Psoas muscle (tissue), 8 donors: ENCODE results near the gene CENATAC. TPM values are rescaled to one million over a fixed set of nuclear protein-coding genes. Genes with fewer than 3 reads are reported as not detected.

Source experiments
- ATAC-seq, 4 donors: fragments of 200-7000 bp; cut with Tn5 transposase; one replicate each; pipeline ENCODE4 v1.9.1; 2020; ENCODE audit warnings: moderate library complexity in 3 of 4, mild to moderate bottlenecking in 2 of 4
- DNase-seq, 2 donors: peaks; one replicate each; pipeline ENCODE4 v3.0.0-alpha.2; 2020
- H3K27ac ChIP-seq: fragments of 200-600 bp; one replicate; pipeline ENCODE4 v1.8.0; 2022
- H3K27me3 ChIP-seq, 3 donors: fragments of 200-600 bp in 1 of 3; one replicate each; pipeline versions ENCODE4 v1.6.1 to v1.8.0; 2013 to 2022; ENCODE audit warnings: low read length in 2 of 3, mild to moderate bottlenecking in 2 of 3, moderate library complexity in 1 of 3; ENCODE audit not compliant: insufficient read depth in 3 of 3
- H3K36me3 ChIP-seq, 2 donors: fragments of 200-600 bp in 1 of 2; one replicate each; pipeline versions ENCODE4 v1.6.1 to v1.8.0; 2013 to 2022; ENCODE audit warnings: low read depth in 1 of 2, mild to moderate bottlenecking in 1 of 2, moderate library complexity in 1 of 2; ENCODE audit not compliant: insufficient read depth in 1 of 2
- H3K4me1 ChIP-seq: fragments of 200-600 bp; one replicate; pipeline ENCODE4 v1.8.0; 2022
- H3K4me3 ChIP-seq: fragments of 200-600 bp; one replicate; pipeline ENCODE4 v1.8.0; 2022; ENCODE audit warnings: mild to moderate bottlenecking
- H3K9me3 ChIP-seq: fragments of 200-600 bp; one replicate; pipeline ENCODE4 v1.8.0; 2022
- CTCF ChIP-seq: fragments of 200-600 bp; IDR thresholded peaks from one replicate; pipeline ENCODE4 v1.8.0; 2022; ENCODE audit warnings: antibody characterized with exemption
- WGBS, 3 donors: extraction: QIAGEN DNeasy Blood & Tissue Kit; methylation state at CpG; one replicate each; pipeline versions ENCODE4 v1.1.6 to v1.1.7; 2013; 5-methylcytosine and 5-hydroxymethylcytosine counted together
- intact Hi-C, 2 donors: fragments of 100-400 bp; cut with DNase I; formaldehyde crosslinking; loops; one replicate each; pipeline versions ENCODE4 v1.11.0 to v1.14.2; 2022
- polyA plus RNA-seq, 3 donors: library from polyadenylated mRNA; stranded (reverse); fragments of 200-250 nt; gene quantifications; one replicate each; pipeline ENCODE4 v1.2.3, GENCODE V29; 2013
- total RNA-seq, 4 donors: library from RNA; stranded (reverse); fragmentation: NEBNext Ultra II Directional in 2 of 4; extraction: Animal tissue kit (Norgen Biotek cat#: 25700) in 2 of 4; gene quantifications; one replicate each; pipeline versions ENCODE4 v1.2.1 to v1.2.4, GENCODE V29; 2021 to 2023
- donor health status: healthy with polysubstance abuse.
- donor health status: DM: no; HTN: no; CAD: no; lungs with moderate emphysema.
- donor health status: Bipolar disorder and iron deficiency.
- donor health status: healthy.
- donor health status: DM: yes; HTN: yes; CAD: no.
- donor health status: DM: no; HTN: no; CAD: no.
- donor health status: DM: no; HTN: no; CAD: no.
- donor health status: DM: yes; HTN: yes; CAD: no.

The CENATAC gene
- total and polyA plus RNA-seq, 7 donors: 5.4 to 23.5 (median 10.1) TPM

GRCh38 chr11:119065369-119065768 lies 67.4 kb downstream of the CENATAC start:
- intact Hi-C loops: no loop called here
- 56 to 69% (median 61%) methylated on average over 4 of the region's 4 CpGs for WGBS, 3 donors

More at GRCh38 chr11:119065369-119065768, 67.4 kb downstream of the CENATAC start:
- peaks cover 31% of the 10 kb centered on the region for H3K4me1 ChIP-seq
- DNase-seq (no peak), ATAC-seq (no peak)
- peak; percentile 20 for TF ChIP-seq CTCF
- no peaks in the 10 kb centered on the region for H3K27me3 ChIP-seq
- peaks cover 4 to 37% of the 10 kb centered on the region in 2 donors for H3K36me3 ChIP-seq
- H3K27ac ChIP-seq: no peak overlapping the region
- no peaks in the 10 kb centered on the region for H3K9me3 ChIP-seq
- H3K4me3 ChIP-seq: no peak overlapping the region

Other genes with a start within 250 kb of the CENATAC start
- 10 to 100 TPM; 77.6 to 90.9 (median 79.0) TPM for gene DDX6, start 207.0 kb upstream of the CENATAC start, total RNA-seq
- 10 to 100 TPM; 18.8 to 43.0 (median 21.5) TPM for gene DDX6, start 207.0 kb upstream of the CENATAC start, polyA plus RNA-seq
- gene CXCR5, start 114.2 kb upstream of the CENATAC start, total RNA-seq: under 1 TPM in 1 of 4 donors, not detected in 3; 0.17 TPM
- under 1 TPM; 0.14 to 0.25 (median 0.21) TPM for gene CXCR5, start 114.2 kb upstream of the CENATAC start, polyA plus RNA-seq
- gene BCL9L, start 72.2 kb upstream of the CENATAC start, total RNA-seq: 100 to 1,000 TPM in 1 of 4 donors, 10 to 100 TPM in 3; 52.4 to 124 (median 68.0) TPM
- gene BCL9L, start 72.2 kb upstream of the CENATAC start, polyA plus RNA-seq: 10 to 100 TPM in 1 of 3 donors, 1 to 10 TPM in 2; 8.1 to 31.2 (median 8.6) TPM
- gene UPK2, start 41.8 kb upstream of the CENATAC start, total RNA-seq: not detected
- under 1 TPM in 1 of 3 donors, not detected in 2; 0.23 TPM for gene UPK2, start 41.8 kb upstream of the CENATAC start, polyA plus RNA-seq
- gene FOXR1, start 26.4 kb upstream of the CENATAC start, total RNA-seq: not detected
- not detected for gene FOXR1, start 26.4 kb upstream of the CENATAC start, polyA plus RNA-seq
- 1,000 to 10,000 TPM; 1,024 to 1,264 (median 1,219) TPM for gene RPS25, start 20.2 kb downstream of the CENATAC start, total RNA-seq
- 1,000 to 10,000 TPM; 1,713 to 2,514 (median 2,031) TPM for gene RPS25, start 20.2 kb downstream of the CENATAC start, polyA plus RNA-seq
- gene TRAPPC4, start 20.6 kb downstream of the CENATAC start, total RNA-seq: 10 to 100 TPM; 46.1 to 61.5 (median 56.8) TPM
- 10 to 100 TPM; 39.0 to 99.5 (median 52.8) TPM for gene TRAPPC4, start 20.6 kb downstream of the CENATAC start, polyA plus RNA-seq
- 10 to 100 TPM; 17.0 to 26.9 (median 20.5) TPM for gene SLC37A4, start 32.7 kb downstream of the CENATAC start, total RNA-seq
- gene SLC37A4, start 32.7 kb downstream of the CENATAC start, polyA plus RNA-seq: 10 to 100 TPM; 10.6 to 34.3 (median 25.9) TPM
- 10 to 100 TPM; 24.1 to 40.1 (median 33.2) TPM for gene HYOU1, start 59.1 kb downstream of the CENATAC start, total RNA-seq
- gene HYOU1, start 59.1 kb downstream of the CENATAC start, polyA plus RNA-seq: 10 to 100 TPM; 21.2 to 46.2 (median 30.0) TPM
- gene VPS11, start 69.7 kb downstream of the CENATAC start, total RNA-seq: 10 to 100 TPM; 16.2 to 25.4 (median 19.6) TPM
- gene VPS11, start 69.7 kb downstream of the CENATAC start, polyA plus RNA-seq: 10 to 100 TPM; 16.4 to 23.2 (median 21.8) TPM
- gene HMBS, start 86.7 kb downstream of the CENATAC start, total RNA-seq: 10 to 100 TPM; 18.1 to 33.3 (median 25.8) TPM
- gene HMBS, start 86.7 kb downstream of the CENATAC start, polyA plus RNA-seq: 10 to 100 TPM; 38.3 to 45.3 (median 40.4) TPM
- gene DPAGT1, start 103.7 kb downstream of the CENATAC start, total RNA-seq: 10 to 100 TPM in 3 of 4 donors, 1 to 10 TPM in 1; 9.4 to 12.9 (median 12.3) TPM
- 10 to 100 TPM; 12.1 to 38.7 (median 27.3) TPM for gene DPAGT1, start 103.7 kb downstream of the CENATAC start, polyA plus RNA-seq
- gene C2CD2L, start 109.2 kb downstream of the CENATAC start, total RNA-seq: 10 to 100 TPM; 10.9 to 16.8 (median 15.0) TPM
- gene C2CD2L, start 109.2 kb downstream of the CENATAC start, polyA plus RNA-seq: 10 to 100 TPM; 14.5 to 28.7 (median 15.2) TPM
- 10 to 100 TPM; 10.1 to 16.2 (median 14.3) TPM for gene HINFP, start 123.4 kb downstream of the CENATAC start, total RNA-seq
- 10 to 100 TPM in 2 of 3 donors, 1 to 10 TPM in 1; 8.3 to 20.6 (median 10.9) TPM for gene HINFP, start 123.4 kb downstream of the CENATAC start, polyA plus RNA-seq
- under 1 TPM in 3 of 4 donors, not detected in 1; 0.12 to 0.38 (median 0.30) TPM for gene ABCG4, start 150.9 kb downstream of the CENATAC start, total RNA-seq
- under 1 TPM; 0.03 to 0.22 (median 0.08) TPM for gene ABCG4, start 150.9 kb downstream of the CENATAC start, polyA plus RNA-seq
- gene NLRX1, start 170.6 kb downstream of the CENATAC start, total RNA-seq: 10 to 100 TPM; 18.1 to 28.7 (median 27.1) TPM
- gene NLRX1, start 170.6 kb downstream of the CENATAC start, polyA plus RNA-seq: 10 to 100 TPM in 2 of 3 donors, 1 to 10 TPM in 1; 8.8 to 15.4 (median 10.3) TPM
- not detected for gene NHERF4, start 187.3 kb downstream of the CENATAC start, total RNA-seq
- under 1 TPM; 0.06 to 0.17 (median 0.07) TPM for gene NHERF4, start 187.3 kb downstream of the CENATAC start, polyA plus RNA-seq
- 1 to 10 TPM; 3.6 to 7.6 (median 7.2) TPM for gene CBL, start 208.2 kb downstream of the CENATAC start, total RNA-seq
- 1 to 10 TPM in 2 of 3 donors, under 1 TPM in 1; 0.94 to 3.4 (median 2.2) TPM for gene CBL, start 208.2 kb downstream of the CENATAC start, polyA plus RNA-seq